ENCODE data around the gene SPAM1.
"Not testable (repeated sequence)": the region's sequence is repeated elsewhere in the genome, so short reads cannot be mapped to it uniquely, and the experiment has no call there.

Gene SPAM1

GRCh38 chr7:123948136-123948535 lies 23.1 kb downstream of the SPAM1 start:
- no peak for DNase-seq (ENCODE audit: low read depth)

GRCh38 chr7:123958186-123958703 lies 33.2 kb downstream of the SPAM1 start:
- no peak for DNase-seq (ENCODE audit: low read depth)

- DNase-seq (ENCODE audit: low read depth): no peak
These were observed 36.7 kb downstream of the SPAM1 start for GRCh38 chr7:123961771-123962170.

DNA sequence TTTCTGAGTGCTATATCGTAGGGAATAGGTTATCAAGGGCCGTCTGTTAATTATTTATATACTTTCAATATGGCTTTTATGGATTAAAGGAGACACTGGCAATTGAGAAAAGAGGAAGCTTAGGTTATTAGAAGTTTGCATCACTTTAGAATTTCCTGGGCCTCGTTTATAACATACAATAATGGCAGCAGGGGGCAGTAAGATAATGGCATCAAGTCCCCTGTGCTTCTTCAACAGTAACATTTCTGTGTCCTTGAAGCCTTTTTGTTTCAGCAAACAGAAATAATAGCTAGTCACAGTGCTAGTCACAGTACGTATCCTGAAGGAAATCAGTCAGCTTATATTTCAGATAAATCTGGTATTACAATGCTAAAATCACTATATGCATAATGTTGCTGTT lies 41.9 kb downstream of the SPAM1 start:
- no peak for DNase-seq (ENCODE audit: low read depth)

- DNase-seq (ENCODE audit: low read depth): no peak
These were observed 47.0 kb downstream of the SPAM1 start for GRCh38 chr7:123972045-123972444.

DNA sequence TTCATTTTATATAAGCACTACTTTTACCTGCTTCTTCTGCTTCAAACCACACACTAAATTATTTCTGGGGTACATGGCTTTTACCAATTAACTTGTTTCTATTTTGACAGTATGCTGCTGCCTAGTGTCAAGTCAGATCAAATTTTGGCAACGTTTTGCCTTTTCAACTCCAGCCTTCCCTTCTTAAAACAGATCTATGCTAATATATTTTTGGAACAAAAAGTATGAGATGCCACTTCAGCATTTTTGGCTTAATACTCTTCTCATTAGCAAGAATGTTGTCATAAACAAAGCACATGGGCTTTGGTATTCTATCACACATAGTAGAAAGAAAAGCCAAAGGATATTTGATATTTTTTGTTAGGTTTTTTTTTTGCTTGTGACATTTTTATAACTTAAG lies 47.8 kb downstream of the SPAM1 start:
- DNase-seq (ENCODE audit: low read depth): no peak

DNA sequence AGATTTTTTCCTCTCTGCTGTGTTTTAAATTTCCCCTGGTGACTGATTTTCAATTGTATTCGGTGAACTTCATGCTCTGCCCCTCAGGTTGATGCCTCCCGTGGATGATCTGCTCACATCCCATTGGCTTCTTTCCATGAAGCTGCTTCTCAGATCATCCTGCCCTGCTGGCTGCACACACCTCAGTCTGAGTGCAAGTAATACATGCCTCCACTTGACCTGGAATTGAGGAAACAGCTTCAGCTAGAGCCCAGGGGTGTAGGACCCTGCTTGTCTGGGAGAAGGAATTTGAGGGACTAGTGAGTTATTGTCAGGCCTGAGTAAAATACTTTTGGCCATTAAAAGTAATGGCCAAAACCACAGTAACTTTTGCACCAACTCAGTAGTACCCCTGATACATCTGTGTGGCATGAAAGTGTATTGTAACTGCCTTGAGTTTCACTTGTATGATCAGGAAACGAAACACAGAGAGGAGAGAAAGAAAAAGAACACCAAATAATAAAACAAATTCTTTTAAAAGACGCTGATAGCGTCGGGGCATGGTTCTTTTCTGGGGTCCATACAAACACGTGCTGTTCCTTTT lies 49.4 kb downstream of the SPAM1 start:
- no peak for DNase-seq (ENCODE audit: low read depth)

DNA sequence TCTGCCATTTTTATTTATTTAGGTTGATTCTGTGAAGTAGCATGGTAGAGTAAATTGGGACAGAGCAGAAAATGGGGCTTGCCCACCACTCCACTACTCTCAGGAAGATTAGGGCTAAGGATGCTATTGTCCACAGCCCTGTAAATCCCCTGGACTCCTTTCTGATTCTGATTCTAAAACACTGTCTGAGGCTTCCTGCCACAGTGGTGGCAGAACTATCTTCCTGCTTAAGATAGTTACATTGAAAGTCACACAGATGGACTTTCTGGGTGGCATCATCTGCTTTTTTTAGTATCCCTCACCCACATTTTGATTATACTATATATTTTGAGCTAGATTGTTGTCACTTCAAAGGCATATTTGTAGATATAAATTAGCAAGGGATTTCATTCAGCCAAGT lies 50.0 kb downstream of the SPAM1 start:
- DNase-seq (ENCODE audit: low read depth): no peak

GRCh38 chr7:123977081-123977480 lies 52.0 kb downstream of the SPAM1 start:
- no peak for DNase-seq (ENCODE audit: low read depth)

- no peak for DNase-seq (ENCODE audit: low read depth)
These were observed 54.8 kb downstream of the SPAM1 start for GRCh38 chr7:123979876-123980275.

GRCh38 chr7:123987445-123987844 lies 62.4 kb downstream of the SPAM1 start:
- DNase-seq (ENCODE audit: low read depth): no peak

- DNase-seq (ENCODE audit: low read depth): no peak
These were observed 68.0 kb downstream of the SPAM1 start for GRCh38 chr7:123992913-123993518.

GRCh38 chr7:123993996-123994395 lies 69.0 kb downstream of the SPAM1 start:
- DNase-seq (ENCODE audit: low read depth): no peak

DNA sequence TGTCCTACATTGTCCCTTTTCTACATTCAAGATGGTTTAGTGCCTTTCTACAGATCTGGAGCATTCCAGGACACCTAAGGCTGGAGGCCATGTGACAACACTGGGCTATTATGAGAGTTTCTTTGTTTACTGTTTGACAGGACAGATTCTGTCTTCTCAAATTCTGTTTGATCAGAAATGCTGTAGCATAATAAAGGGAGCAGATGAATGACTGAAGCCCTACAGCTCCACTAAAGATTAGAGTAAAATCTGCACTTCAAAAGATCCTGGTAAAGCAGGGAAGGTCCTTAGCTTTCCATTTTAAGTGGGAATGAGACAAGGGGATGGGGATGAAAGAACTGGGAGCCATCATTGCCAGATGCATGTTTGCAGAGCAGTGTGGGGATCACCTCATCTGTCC lies 69.4 kb downstream of the SPAM1 start:
- DNase-seq (ENCODE audit: low read depth): no peak

DNA sequence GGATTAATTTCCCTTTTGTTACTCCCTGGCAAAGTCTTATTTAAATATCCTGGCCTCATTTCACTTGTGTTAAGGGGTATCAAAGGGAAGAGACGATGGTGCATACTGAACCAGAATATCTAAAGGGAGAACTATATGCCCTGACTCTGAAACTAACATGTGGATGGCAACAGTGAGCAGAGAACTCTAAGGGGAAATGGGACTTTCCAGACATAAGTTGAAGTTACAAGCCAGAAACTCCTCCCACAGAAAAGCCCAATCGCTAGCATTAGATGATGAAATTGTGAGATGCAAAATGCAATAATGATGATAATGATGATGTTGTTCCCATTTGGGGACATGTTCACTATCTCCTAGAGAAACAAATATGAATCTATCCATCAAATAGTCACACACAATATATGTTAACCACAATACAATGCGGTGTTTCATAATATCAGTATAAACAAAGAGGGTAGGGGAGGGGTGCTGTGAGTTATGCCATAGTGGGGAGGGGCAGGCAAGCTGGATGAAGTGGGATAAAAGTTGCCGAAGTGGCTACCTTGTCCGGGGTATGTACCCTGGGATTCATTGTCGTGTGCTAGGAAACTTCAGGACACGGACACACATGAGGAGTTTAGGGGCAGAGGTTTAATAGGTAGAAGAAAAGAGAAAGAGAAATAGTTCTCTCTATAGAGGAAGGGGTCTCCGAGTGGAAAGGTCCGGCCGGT lies 70.7 kb downstream of the SPAM1 start:
- no peak for DNase-seq (ENCODE audit: low read depth)

DNA sequence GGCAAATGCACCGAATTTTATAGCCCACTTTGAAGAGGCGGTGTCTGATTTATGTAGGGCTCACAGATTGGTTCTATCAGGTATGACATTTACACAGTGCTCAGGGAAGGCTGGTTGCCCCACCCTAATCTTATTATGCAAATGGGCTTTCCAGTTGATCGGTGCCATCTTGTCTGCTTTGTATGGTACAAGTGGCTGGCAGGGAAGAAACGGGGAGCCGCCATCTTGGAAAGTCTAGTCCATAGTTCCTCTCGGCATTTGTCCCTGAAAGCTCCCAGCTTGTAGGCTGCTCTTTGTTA lies 71.2 kb downstream of the SPAM1 start:
- DNase-seq (ENCODE audit: low read depth): no peak

- DNase-seq (ENCODE audit: low read depth): no peak
These were observed 73.9 kb downstream of the SPAM1 start for GRCh38 chr7:123998921-123999320.

DNA sequence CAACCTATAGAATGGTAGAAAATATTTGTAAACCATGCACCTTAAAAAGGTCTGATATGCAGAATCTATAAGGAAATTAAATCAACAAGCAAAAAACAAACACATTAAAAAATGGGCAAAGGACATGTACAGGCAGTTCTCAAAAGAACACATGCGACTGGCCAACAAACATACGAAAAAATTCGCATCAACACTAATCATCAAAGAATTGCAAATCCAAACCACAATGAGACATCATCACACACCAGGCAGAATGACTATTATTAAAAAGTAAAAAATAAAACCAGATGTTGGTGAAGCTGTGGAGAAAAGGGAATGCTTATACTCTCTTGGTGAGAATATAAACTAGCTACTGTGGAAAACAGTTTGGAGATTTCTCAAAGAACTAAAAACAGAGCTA lies 74.7 kb downstream of the SPAM1 start:
- no peak for DNase-seq (ENCODE audit: low read depth)

GRCh38 chr7:124008296-124008695 lies 83.3 kb downstream of the SPAM1 start:
- DNase-seq (ENCODE audit: low read depth): not testable (repeated sequence)

GRCh38 chr7:124009321-124009720 lies 84.3 kb downstream of the SPAM1 start:
- no peak for DNase-seq (ENCODE audit: low read depth)
